Mammary epithelial cell (primary cell): Measurements from ENCODE around the gene ERBB2.

Source experiments
- EZH2 ChIP-seq: IDR thresholded peaks from 2 replicates; pipeline ENCODE4 v1.6.1; 2012; ENCODE audit warnings: low read length, inconsistent platforms, borderline replicate concordance
- TF ChIP-seq, protein P1 (sequence below), 2 donors: IDR thresholded peaks in 1 of 2; conservative IDR thresholded peaks in 1 of 2; 2 replicates each; pipeline ENCODE4 v1.5.1; 2011 to 2012; ENCODE audit warnings: inconsistent platforms in 2 of 2, low read length in 2 of 2, mild to moderate bottlenecking in 2 of 2, control low read depth in 1 of 2, low read depth in 1 of 2; ENCODE audit not compliant: insufficient read depth in 1 of 2; ENCODE audit errors: extremely low read depth in 1 of 2

- TF ChIP-seq, protein P1, sequence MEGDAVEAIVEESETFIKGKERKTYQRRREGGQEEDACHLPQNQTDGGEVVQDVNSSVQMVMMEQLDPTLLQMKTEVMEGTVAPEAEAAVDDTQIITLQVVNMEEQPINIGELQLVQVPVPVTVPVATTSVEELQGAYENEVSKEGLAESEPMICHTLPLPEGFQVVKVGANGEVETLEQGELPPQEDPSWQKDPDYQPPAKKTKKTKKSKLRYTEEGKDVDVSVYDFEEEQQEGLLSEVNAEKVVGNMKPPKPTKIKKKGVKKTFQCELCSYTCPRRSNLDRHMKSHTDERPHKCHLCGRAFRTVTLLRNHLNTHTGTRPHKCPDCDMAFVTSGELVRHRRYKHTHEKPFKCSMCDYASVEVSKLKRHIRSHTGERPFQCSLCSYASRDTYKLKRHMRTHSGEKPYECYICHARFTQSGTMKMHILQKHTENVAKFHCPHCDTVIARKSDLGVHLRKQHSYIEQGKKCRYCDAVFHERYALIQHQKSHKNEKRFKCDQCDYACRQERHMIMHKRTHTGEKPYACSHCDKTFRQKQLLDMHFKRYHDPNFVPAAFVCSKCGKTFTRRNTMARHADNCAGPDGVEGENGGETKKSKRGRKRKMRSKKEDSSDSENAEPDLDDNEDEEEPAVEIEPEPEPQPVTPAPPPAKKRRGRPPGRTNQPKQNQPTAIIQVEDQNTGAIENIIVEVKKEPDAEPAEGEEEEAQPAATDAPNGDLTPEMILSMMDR (conservative IDR thresholded peaks at IDR 0.05 in 1 of 2, IDR thresholded peaks at IDR 0.05 in 1 of 2; ENCODE audit: extremely low read depth in 1 of 2, insufficient read depth in 1 of 2, low read depth in 1 of 2, low read length in 2 of 2) = no peak
- TF ChIP-seq EZH2 = no peak
Measured at GRCh38 chr17:39757176-39757662, 57.4 kb downstream of the ERBB2 start.
